Thymus (tissue), 11 donors: ENCODE results near the gene GAL. TPM values are rescaled to one million over a fixed set of nuclear protein-coding genes. Genes with fewer than 3 reads are reported as not detected.

Source experiments
- DNase-seq, 9 donors: peaks; one replicate each; pipeline ENCODE4 v3.0.0-alpha.2; 2013; ENCODE audit warnings: low spot score in 9 of 9, low read depth in 6 of 9, missing footprints in 1 of 9
- H3K27ac ChIP-seq, 2 donors: one replicate each; pipeline ENCODE4 v1.5.1; 2013; ENCODE audit warnings: control low read depth in 1 of 2, low read depth in 1 of 2, low read length in 1 of 2, mild to moderate bottlenecking in 1 of 2, moderate library complexity in 1 of 2
- H3K27me3 ChIP-seq, 2 donors: one replicate each; pipeline ENCODE4 v1.5.1; 2013; ENCODE audit warnings: low read length in 1 of 2; ENCODE audit not compliant: control insufficient read depth in 2 of 2, insufficient read depth in 1 of 2
- H3K36me3 ChIP-seq, 2 donors: one replicate each; pipeline ENCODE4 v1.5.1; 2013; ENCODE audit warnings: low read length in 1 of 2, mild to moderate bottlenecking in 1 of 2, moderate library complexity in 1 of 2; ENCODE audit not compliant: control insufficient read depth in 2 of 2, insufficient read depth in 2 of 2
- H3K4me1 ChIP-seq, 2 donors: one replicate each; pipeline ENCODE4 v1.5.1; 2013; ENCODE audit warnings: low read length in 2 of 2; ENCODE audit not compliant: control insufficient read depth in 2 of 2, insufficient read depth in 2 of 2
- H3K4me3 ChIP-seq, 2 donors: one replicate each; pipeline ENCODE4 v1.5.1; 2013; ENCODE audit warnings: low read length in 2 of 2, control low read depth in 1 of 2, mild to moderate bottlenecking in 1 of 2
- H3K9me3 ChIP-seq, 2 donors: one replicate each; pipeline ENCODE4 v1.5.1; 2013; ENCODE audit warnings: low read length in 1 of 2, mild to moderate bottlenecking in 1 of 2; ENCODE audit not compliant: control insufficient read depth in 2 of 2, insufficient read depth in 1 of 2
- WGBS: extraction: QIAGEN DNeasy Blood & Tissue Kit; methylation state at CpG from one replicate; pipeline ENCODE4 v1.1.7; 2013; 5-methylcytosine and 5-hydroxymethylcytosine counted together
- polyA plus RNA-seq: library from polyadenylated mRNA; stranded (reverse); fragments of 200-250 nt; gene quantifications from one replicate; pipeline ENCODE4 v1.2.3, GENCODE V29; 2013
- total RNA-seq: library from RNA; stranded (reverse); fragments of 120-200 nt; gene quantifications from one replicate; pipeline ENCODE4 v1.2.4, GENCODE V29; 2013
- donor health status: healthy.

The GAL gene
- total and polyA plus RNA-seq, 2 donors: 0.42 to 10.0 TPM

- Histone ChIP-seq H3K36me3 (no peaks in the 10 kb centered on the region), H3K4me1 (peaks cover 0 to 8% of the 10 kb centered on the region in 2 donors), H3K27me3 (peaks cover 5 to 39% of the 10 kb centered on the region in 2 donors), H3K9me3 (peaks cover 0 to 7% of the 10 kb centered on the region in 2 donors), H3K4me3 (no peak overlapping the region), H3K27ac (no peak overlapping the region)
- 95% methylated on average over 10 of the region's 10 CpGs for WGBS
- DNase-seq: no peak
These were observed 7.8 kb downstream of the GAL start for GRCh38 chr11:68692115-68692514.

DNA sequence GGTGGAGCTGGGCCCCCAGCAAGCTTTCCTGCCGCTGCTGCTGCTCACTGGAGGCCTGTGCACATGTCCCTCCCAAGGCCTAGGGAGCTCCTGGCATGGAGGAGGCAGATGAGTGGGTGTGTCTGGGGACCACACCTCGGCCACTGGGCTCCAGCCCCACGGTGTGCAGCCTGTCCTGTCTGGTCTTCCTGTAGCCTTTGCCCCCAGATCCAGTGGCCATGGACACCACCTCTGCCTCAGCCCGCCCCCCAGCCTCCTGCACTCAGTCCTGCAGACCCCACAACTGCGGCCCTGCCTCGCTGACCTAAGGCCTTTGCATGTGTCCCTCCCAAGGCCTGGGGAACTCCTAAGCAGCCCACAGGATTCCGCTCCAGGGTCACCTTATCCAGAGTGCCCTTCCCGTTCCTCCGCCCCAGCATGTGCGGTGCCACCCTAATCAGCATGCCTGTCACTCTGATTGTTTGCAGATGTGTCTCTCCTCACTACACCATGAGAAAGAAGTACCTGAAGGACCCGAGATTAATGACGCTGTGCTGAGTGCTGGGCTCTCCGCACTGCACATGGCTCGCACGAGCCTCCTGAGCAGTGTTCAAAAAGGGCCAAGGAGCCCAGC is 8.6 kb downstream of the GAL start:
- Histone ChIP-seq H3K27ac (no peak overlapping the region), H3K27me3 (peaks cover 4 to 30% of the 10 kb centered on the region in 2 donors), H3K36me3 (no peaks in the 10 kb centered on the region), H3K4me3 (no peak overlapping the region), H3K9me3 (peaks cover 0 to 7% of the 10 kb centered on the region in 2 donors), H3K4me1 (peaks cover 0 to 8% of the 10 kb centered on the region in 2 donors)
- 95% methylated on average over 15 of the region's 15 CpGs for WGBS
- no peak for DNase-seq

- Histone ChIP-seq H3K4me3 (no peak overlapping the region), H3K4me1 (peaks cover 0 to 8% of the 10 kb centered on the region in 2 donors), H3K27ac (no peak overlapping the region), H3K36me3 (no peaks in the 10 kb centered on the region), H3K9me3 (peaks cover 1 to 7% of the 10 kb centered on the region in 2 donors), H3K27me3 (peaks cover 3 to 27% of the 10 kb centered on the region in 2 donors)
- no peak for DNase-seq
- 99% methylated on average over 10 of the region's 10 CpGs for WGBS
These were observed 9.1 kb downstream of the GAL start for GRCh38 chr11:68693484-68693882.

GRCh38 chr11:68694431-68695297 is 10.3 kb downstream of the GAL start:
- DNase-seq: no peak
- H3K27me3 ChIP-seq: peaks cover 2 to 16% of the 10 kb centered on the region in 2 donors
- no peaks in the 10 kb centered on the region for H3K36me3 ChIP-seq
- 88% methylated on average over 5 of the region's 5 CpGs for WGBS
- peaks cover 0 to 8% of the 10 kb centered on the region in 2 donors for H3K4me1 ChIP-seq
- no peak overlapping the region for H3K27ac ChIP-seq
- H3K4me3 ChIP-seq: no peak overlapping the region
- peaks cover 1 to 7% of the 10 kb centered on the region in 2 donors for H3K9me3 ChIP-seq

DNA sequence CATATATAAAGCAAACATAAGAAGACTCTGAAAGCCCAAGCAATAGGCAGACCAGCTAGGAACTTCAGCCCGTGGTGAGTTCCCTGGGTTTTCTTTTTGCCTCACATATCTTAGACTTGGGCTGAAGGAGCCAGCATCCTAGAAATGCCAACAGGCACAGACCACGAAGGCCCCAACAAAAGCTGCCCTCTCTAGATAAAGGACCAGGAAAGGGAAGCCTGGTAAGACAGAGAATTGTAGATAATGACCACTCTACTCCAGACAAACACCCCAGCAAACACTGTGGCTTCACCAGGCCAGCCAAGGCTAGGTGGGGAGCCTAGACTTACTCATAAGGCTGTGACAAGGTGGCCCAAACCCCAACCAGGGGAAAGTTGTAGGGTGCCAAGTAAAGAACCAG is 11.2 kb downstream of the GAL start:
- DNase-seq: no peak
- Histone ChIP-seq H3K4me3 (no peak overlapping the region), H3K27ac (no peak overlapping the region), H3K4me1 (peaks cover 0 to 4% of the 10 kb centered on the region in 2 donors), H3K27me3 (peaks cover 0 to 8% of the 10 kb centered on the region in 2 donors), H3K36me3 (no peaks in the 10 kb centered on the region), H3K9me3 (peaks cover 1 to 7% of the 10 kb centered on the region in 2 donors)
- 38% methylated on average over 2 of the region's 2 CpGs for WGBS

DNA sequence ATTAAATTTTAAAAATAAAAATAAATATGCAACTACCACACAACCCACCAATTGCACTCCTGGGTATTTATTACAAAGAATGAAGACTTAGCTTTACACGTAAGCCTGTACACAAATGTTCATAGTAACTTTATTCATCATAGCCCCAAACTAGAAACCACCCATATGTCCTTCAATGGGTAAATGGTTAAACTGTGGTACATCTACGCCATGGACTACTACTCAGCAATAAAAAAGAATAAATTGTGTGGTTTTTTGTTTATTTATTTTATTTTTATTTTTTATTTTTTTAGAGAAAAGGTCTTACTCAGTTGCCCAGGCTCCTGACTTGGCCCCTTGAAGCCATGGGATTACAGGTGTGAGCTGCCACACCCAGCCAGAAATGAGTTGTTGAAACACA is 14.6 kb downstream of the GAL start:
- no peak for DNase-seq
- Histone ChIP-seq H3K27ac (no peak overlapping the region), H3K27me3 (peaks cover 0 to 3% of the 10 kb centered on the region in 2 donors), H3K4me1 (no peaks in the 10 kb centered on the region), H3K4me3 (no peak overlapping the region), H3K9me3 (peaks cover 1 to 7% of the 10 kb centered on the region in 2 donors), H3K36me3 (no peaks in the 10 kb centered on the region)
- 97% methylated on average over 2 of the region's 2 CpGs for whole genome bisulfite sequencing

- H3K4me1 ChIP-seq: peaks cover 0 to 4% of the 10 kb centered on the region in 2 donors
- H3K27ac ChIP-seq: no peak overlapping the region
- peaks cover 0 to 4% of the 10 kb centered on the region in 2 donors for H3K27me3 ChIP-seq
- WGBS: 88% methylated on average over 16 of the region's 16 CpGs
- no peaks in the 10 kb centered on the region for H3K9me3 ChIP-seq
- no peak for DNase-seq
- H3K36me3 ChIP-seq: no peaks in the 10 kb centered on the region
- H3K4me3 ChIP-seq: no peak overlapping the region
These were observed 20.5 kb downstream of the GAL start for GRCh38 chr11:68704887-68705286.

DNA sequence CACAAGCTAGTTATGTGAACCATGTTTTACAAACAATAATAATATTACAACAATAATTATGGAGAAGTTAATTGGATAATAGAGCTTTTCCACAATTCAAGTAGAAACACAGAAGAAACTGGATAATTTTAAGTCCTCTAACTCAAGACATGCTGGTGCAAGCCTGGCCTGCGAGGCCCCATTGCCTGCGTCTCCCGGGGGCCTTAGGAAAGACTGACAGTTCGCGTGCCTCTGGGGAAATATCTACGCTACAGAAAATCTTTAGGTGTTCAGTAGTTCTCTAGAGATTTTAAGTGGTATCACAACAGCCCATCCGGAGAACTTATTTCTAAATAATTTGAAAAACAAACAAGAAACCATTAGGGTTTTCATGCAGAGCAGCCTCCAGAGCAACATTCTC is 23.2 kb downstream of the GAL start:
- Histone ChIP-seq H3K27ac (no peak overlapping the region), H3K36me3 (no peaks in the 10 kb centered on the region), H3K27me3 (peaks cover 0 to 4% of the 10 kb centered on the region in 2 donors), H3K9me3 (no peaks in the 10 kb centered on the region), H3K4me1 (peaks cover 0 to 4% of the 10 kb centered on the region in 2 donors), H3K4me3 (no peak overlapping the region)
- DNase-seq: no peak
- WGBS: 93% methylated on average over 7 of the region's 7 CpGs

DNA sequence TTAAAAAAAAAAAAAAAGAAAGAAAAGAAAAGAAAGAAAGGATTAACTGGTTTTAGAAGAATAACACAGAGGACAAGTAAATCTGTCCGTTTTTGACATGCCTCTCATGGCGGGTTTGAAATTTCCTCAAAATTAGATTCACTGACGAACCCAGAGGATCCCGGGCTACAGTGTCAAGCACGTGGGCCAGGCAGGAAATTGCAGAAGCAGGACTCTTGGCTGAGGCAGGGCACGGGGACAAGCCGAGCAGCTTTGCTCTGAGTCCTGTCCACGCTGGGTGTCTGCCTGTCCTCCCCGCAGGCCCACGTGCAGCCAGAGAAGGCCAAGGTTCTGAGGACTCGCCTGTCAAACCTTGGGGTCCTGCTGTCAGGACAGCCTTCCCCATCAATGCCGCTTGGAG is 24.7 kb downstream of the GAL start:
- DNase-seq: no peak
- Histone ChIP-seq H3K4me1 (peaks cover 0 to 4% of the 10 kb centered on the region in 2 donors), H3K36me3 (no peaks in the 10 kb centered on the region), H3K27me3 (peaks cover 0 to 4% of the 10 kb centered on the region in 2 donors), H3K9me3 (no peaks in the 10 kb centered on the region), H3K4me3 (no peak overlapping the region), H3K27ac (no peak overlapping the region)
- 97% methylated on average over 12 of the region's 12 CpGs for WGBS
